Measurements from ENCODE around the gene NFIA. TPM values are rescaled to one million over a fixed set of nuclear protein-coding genes. Genes with fewer than 3 reads are reported as not detected.

NFIA gene
- total and polyA plus RNA-seq, 2 of the 13 experiments (the other 11 are each of a cell fraction or from before 2014, with no cell fraction given): 14.7 to 28.5 TPM

DNA sequence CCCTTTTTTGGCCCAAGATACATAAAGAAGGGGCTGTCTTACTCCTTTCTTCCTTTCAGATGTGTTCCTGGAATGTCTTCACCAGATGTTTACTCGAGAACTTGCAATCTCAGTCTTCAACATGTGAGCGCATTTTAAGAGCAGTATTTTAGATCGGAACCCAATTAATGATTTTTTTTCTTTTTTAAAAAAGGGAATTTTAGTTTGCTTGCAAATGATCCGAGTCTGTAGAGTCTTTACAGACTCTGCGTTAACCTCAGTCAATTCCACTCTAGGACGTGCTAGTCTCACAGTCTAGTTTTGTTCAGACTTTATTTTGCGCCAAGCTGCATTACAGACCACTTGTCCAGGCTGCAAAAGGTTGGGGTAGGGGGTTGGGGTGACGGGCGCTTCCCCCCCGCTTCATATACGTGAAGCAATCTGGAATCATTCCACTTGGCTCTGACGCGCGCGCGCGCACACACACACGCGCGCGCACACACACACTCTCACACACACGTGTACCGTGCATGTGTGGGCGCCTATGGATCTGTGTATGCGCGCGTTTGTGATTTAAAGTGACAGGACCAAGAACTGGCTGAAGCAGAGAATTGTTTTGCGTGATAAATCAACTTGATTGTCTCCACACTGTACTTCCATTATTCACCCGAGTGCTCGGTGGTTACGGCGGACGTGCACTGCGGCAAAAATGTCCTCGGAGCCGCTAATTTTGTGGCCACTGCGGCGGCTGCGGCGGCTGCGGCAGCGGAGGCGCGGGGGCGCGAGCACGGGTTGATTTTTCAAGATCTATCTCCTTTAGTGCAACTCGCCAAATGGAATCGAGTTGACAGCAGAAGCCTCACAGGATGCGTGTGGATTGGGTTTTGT, 25.6 kb upstream of the NFIA start (continued):
- TF ChIP-seq, protein P1, sequence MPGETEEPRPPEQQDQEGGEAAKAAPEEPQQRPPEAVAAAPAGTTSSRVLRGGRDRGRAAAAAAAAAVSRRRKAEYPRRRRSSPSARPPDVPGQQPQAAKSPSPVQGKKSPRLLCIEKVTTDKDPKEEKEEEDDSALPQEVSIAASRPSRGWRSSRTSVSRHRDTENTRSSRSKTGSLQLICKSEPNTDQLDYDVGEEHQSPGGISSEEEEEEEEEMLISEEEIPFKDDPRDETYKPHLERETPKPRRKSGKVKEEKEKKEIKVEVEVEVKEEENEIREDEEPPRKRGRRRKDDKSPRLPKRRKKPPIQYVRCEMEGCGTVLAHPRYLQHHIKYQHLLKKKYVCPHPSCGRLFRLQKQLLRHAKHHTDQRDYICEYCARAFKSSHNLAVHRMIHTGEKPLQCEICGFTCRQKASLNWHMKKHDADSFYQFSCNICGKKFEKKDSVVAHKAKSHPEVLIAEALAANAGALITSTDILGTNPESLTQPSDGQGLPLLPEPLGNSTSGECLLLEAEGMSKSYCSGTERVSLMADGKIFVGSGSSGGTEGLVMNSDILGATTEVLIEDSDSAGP (CRISPR knock-in tag; IDR thresholded peaks at IDR 0.05; ENCODE audit: borderline replicate concordance): peak; percentile 99
- TF ChIP-seq YY1 (IDR thresholded peaks at IDR 0.05; ENCODE audit: insufficient read depth, insufficient replicate concordance, low read depth, low read length): peak; percentile 23
- peak; percentile 87 for TF ChIP-seq KMT2B (CRISPR knock-in tag; IDR thresholded peaks at IDR 0.05)
- peak; percentile 85 for TF ChIP-seq ZBTB20 (CRISPR knock-in tag; IDR thresholded peaks at IDR 0.05; ENCODE audit: borderline replicate concordance, low read depth)
- TF ChIP-seq HDAC2 (CRISPR knock-in tag; IDR thresholded peaks at IDR 0.05): 0 out of 2 replicates have a peak, but pooled peaks have one; percentile 51
- TF ChIP-seq, protein P2, sequence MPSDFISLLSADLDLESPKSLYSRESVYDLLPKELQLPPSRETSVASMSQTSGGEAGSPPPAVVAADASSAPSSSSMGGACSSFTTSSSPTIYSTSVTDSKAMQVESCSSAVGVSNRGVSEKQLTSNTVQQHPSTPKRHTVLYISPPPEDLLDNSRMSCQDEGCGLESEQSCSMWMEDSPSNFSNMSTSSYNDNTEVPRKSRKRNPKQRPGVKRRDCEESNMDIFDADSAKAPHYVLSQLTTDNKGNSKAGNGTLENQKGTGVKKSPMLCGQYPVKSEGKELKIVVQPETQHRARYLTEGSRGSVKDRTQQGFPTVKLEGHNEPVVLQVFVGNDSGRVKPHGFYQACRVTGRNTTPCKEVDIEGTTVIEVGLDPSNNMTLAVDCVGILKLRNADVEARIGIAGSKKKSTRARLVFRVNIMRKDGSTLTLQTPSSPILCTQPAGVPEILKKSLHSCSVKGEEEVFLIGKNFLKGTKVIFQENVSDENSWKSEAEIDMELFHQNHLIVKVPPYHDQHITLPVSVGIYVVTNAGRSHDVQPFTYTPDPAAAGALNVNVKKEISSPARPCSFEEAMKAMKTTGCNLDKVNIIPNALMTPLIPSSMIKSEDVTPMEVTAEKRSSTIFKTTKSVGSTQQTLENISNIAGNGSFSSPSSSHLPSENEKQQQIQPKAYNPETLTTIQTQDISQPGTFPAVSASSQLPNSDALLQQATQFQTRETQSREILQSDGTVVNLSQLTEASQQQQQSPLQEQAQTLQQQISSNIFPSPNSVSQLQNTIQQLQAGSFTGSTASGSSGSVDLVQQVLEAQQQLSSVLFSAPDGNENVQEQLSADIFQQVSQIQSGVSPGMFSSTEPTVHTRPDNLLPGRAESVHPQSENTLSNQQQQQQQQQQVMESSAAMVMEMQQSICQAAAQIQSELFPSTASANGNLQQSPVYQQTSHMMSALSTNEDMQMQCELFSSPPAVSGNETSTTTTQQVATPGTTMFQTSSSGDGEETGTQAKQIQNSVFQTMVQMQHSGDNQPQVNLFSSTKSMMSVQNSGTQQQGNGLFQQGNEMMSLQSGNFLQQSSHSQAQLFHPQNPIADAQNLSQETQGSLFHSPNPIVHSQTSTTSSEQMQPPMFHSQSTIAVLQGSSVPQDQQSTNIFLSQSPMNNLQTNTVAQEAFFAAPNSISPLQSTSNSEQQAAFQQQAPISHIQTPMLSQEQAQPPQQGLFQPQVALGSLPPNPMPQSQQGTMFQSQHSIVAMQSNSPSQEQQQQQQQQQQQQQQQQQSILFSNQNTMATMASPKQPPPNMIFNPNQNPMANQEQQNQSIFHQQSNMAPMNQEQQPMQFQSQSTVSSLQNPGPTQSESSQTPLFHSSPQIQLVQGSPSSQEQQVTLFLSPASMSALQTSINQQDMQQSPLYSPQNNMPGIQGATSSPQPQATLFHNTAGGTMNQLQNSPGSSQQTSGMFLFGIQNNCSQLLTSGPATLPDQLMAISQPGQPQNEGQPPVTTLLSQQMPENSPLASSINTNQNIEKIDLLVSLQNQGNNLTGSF (CRISPR knock-in tag; IDR thresholded peaks at IDR 0.05): no peak
- 0 out of 2 replicates have a peak, but pooled peaks have one; percentile 18 for TF ChIP-seq FOXA3 (CRISPR knock-in tag; IDR thresholded peaks at IDR 0.05)
- peak; percentile 8; the same call in 1 of the 2 replicates for TF ChIP-seq BHLHE40 (IDR thresholded peaks at IDR 0.05; ENCODE audit: low read length)
- peak; percentile 66 for TF ChIP-seq ZNF501 (CRISPR knock-in tag; IDR thresholded peaks at IDR 0.05)
- peak; percentile 62; the same call in 1 of the 3 replicates for TF ChIP-seq MXI1 (IDR thresholded peaks at IDR 0.05; ENCODE audit: borderline replicate concordance, low read depth, low read length)
- TF ChIP-seq CBX2 (IDR thresholded peaks at IDR 0.05; ENCODE audit: low read depth, low read length): peak; percentile 64; the same call in 1 of the 2 replicates
- no peak for TF ChIP-seq CBX2 (CRISPR knock-in tag; IDR thresholded peaks at IDR 0.05; ENCODE audit: low read depth)
- no peak for TF ChIP-seq MLLT10 (CRISPR knock-in tag; IDR thresholded peaks at IDR 0.05)
- TF ChIP-seq SUZ12 (IDR thresholded peaks at IDR 0.05; ENCODE audit: low read depth, low read length): no peak
- peak; percentile 11; the same call in 1 of the 2 replicates for TF ChIP-seq ZFY (CRISPR knock-in tag; IDR thresholded peaks at IDR 0.05)
- TF ChIP-seq, protein P3, sequence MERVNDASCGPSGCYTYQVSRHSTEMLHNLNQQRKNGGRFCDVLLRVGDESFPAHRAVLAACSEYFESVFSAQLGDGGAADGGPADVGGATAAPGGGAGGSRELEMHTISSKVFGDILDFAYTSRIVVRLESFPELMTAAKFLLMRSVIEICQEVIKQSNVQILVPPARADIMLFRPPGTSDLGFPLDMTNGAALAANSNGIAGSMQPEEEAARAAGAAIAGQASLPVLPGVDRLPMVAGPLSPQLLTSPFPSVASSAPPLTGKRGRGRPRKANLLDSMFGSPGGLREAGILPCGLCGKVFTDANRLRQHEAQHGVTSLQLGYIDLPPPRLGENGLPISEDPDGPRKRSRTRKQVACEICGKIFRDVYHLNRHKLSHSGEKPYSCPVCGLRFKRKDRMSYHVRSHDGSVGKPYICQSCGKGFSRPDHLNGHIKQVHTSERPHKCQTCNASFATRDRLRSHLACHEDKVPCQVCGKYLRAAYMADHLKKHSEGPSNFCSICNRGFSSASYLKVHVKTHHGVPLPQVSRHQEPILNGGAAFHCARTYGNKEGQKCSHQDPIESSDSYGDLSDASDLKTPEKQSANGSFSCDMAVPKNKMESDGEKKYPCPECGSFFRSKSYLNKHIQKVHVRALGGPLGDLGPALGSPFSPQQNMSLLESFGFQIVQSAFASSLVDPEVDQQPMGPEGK (CRISPR knock-in tag; IDR thresholded peaks at IDR 0.05): peak; percentile 12; the same call in 1 of the 2 replicates
- peak; percentile 82 for TF ChIP-seq KAT7 (CRISPR knock-in tag; IDR thresholded peaks at IDR 0.05; ENCODE audit: borderline replicate concordance)
- peak; percentile 33 for TF ChIP-seq ZNF605 (CRISPR knock-in tag; IDR thresholded peaks at IDR 0.05)
- TF ChIP-seq STAG1 (CRISPR knock-in tag; IDR thresholded peaks at IDR 0.05): peak; percentile 5; the same call in 1 of the 2 replicates
- peak; percentile 66 for TF ChIP-seq MYC (CRISPR knock-in tag; IDR thresholded peaks at IDR 0.05; ENCODE audit: borderline replicate concordance)
